Anterior cingulate cortex (tissue), 58 donors: Measurements from ENCODE around the gene KAZN.
A peak's percentile ranks its signal among the peaks of the same experiment; 100 is the strongest.

Experiments used
- DNase-seq, 58 donors: peaks; one replicate each; lab custom pipeline; 2025; lab: John Stamatoyannopoulos, UW

KAZN gene

GRCh38 chr1:14891991-14892390, 293.5 kb downstream of the KAZN start:
- no peak for DNase-seq

GRCh38 chr1:14894811-14895560, 296.5 kb downstream of the KAZN start:
- peak in 48 of 58 donors; percentile 5 to 74 (median 50) for DNase-seq

- no peak for DNase-seq
These were observed 297.2 kb downstream of the KAZN start for GRCh38 chr1:14895727-14896126.

- DNase-seq, result no peak
These were observed 298.0 kb downstream of the KAZN start for GRCh38 chr1:14896381-14897079.

- DNase-seq, result no peak
These were observed 298.6 kb downstream of the KAZN start for GRCh38 chr1:14897080-14897449.

GRCh38 chr1:14897547-14897946, 299.1 kb downstream of the KAZN start:
- DNase-seq, result no peak

GRCh38 chr1:14897997-14898645, 299.6 kb downstream of the KAZN start:
- no peak for DNase-seq

- no peak for DNase-seq
These were observed 301.2 kb downstream of the KAZN start for GRCh38 chr1:14899686-14900085.

GRCh38 chr1:14901371-14901954, 303.0 kb downstream of the KAZN start:
- DNase-seq, result no peak

- no peak for DNase-seq
These were observed 305.4 kb downstream of the KAZN start for GRCh38 chr1:14903922-14904321.

GRCh38 chr1:14906665-14907064, 308.2 kb downstream of the KAZN start:
- DNase-seq, result no peak

- no peak for DNase-seq
These were observed 308.9 kb downstream of the KAZN start for GRCh38 chr1:14907416-14907815.

GRCh38 chr1:14909273-14909672, 310.8 kb downstream of the KAZN start:
- DNase-seq, result no peak

GRCh38 chr1:14909920-14910460, 311.5 kb downstream of the KAZN start:
- DNase-seq, result no peak

- DNase-seq, result no peak
These were observed 312.7 kb downstream of the KAZN start for GRCh38 chr1:14910984-14911721.

- no peak for DNase-seq
These were observed 314.5 kb downstream of the KAZN start for GRCh38 chr1:14912839-14913481.

- DNase-seq, result no peak
These were observed 315.1 kb downstream of the KAZN start for GRCh38 chr1:14913482-14914177.

- no peak for DNase-seq
These were observed 316.0 kb downstream of the KAZN start for GRCh38 chr1:14914351-14914988.
